ENCODE measurements around the gene PHRF1.

Gene PHRF1

GRCh38 chr11:555227-555779 is 21.0 kb upstream of the PHRF1 start:
- H3K4me3 ChIP-seq (ENCODE audit: low read depth, low read length): peak overlapping the region; percentile 11
- in situ Hi-C loops (cut with HindIII; ENCODE audit: low sequenced_read_pairs): no loop called here
- no peak for TF ChIP-seq CTCF (IDR thresholded peaks at IDR 0.05; ENCODE audit: low read depth, low read length, missing control alignments)
- DNase-seq (ENCODE audit: low read depth): no peak

GRCh38 chr11:555780-556661 is 20.2 kb upstream of the PHRF1 start:
- H3K4me3 ChIP-seq (ENCODE audit: low read depth, low read length): no peak overlapping the region
- DNase-seq (ENCODE audit: low read depth): no peak
- TF ChIP-seq CTCF (IDR thresholded peaks at IDR 0.05; ENCODE audit: low read depth, low read length, missing control alignments): no peak
- in situ Hi-C loops (cut with HindIII; ENCODE audit: low sequenced_read_pairs): no loop called here

- in situ Hi-C loops (cut with HindIII; ENCODE audit: low sequenced_read_pairs): no loop called here
- no peak overlapping the region for H3K4me3 ChIP-seq (ENCODE audit: low read depth, low read length)
- no peak for DNase-seq (ENCODE audit: low read depth)
- no peak for TF ChIP-seq CTCF (IDR thresholded peaks at IDR 0.05; ENCODE audit: low read depth, low read length, missing control alignments)
Measured at GRCh38 chr11:556662-557256, 19.5 kb upstream of the PHRF1 start.

- TF ChIP-seq CTCF (IDR thresholded peaks at IDR 0.05; ENCODE audit: low read depth, low read length, missing control alignments): no peak
- in situ Hi-C loops (cut with HindIII; ENCODE audit: low sequenced_read_pairs): no loop called here
- no peak for DNase-seq (ENCODE audit: low read depth)
- no peak overlapping the region for H3K4me3 ChIP-seq (ENCODE audit: low read depth, low read length)
Measured at GRCh38 chr11:557328-558132, 18.7 kb upstream of the PHRF1 start.

- in situ Hi-C loops (cut with HindIII; ENCODE audit: low sequenced_read_pairs): no loop called here
- no peak for DNase-seq (ENCODE audit: low read depth)
- H3K4me3 ChIP-seq (ENCODE audit: low read depth, low read length): no peak overlapping the region
- TF ChIP-seq CTCF (IDR thresholded peaks at IDR 0.05; ENCODE audit: low read depth, low read length, missing control alignments): no peak
Measured at GRCh38 chr11:558503-558902, 17.8 kb upstream of the PHRF1 start.

DNA sequence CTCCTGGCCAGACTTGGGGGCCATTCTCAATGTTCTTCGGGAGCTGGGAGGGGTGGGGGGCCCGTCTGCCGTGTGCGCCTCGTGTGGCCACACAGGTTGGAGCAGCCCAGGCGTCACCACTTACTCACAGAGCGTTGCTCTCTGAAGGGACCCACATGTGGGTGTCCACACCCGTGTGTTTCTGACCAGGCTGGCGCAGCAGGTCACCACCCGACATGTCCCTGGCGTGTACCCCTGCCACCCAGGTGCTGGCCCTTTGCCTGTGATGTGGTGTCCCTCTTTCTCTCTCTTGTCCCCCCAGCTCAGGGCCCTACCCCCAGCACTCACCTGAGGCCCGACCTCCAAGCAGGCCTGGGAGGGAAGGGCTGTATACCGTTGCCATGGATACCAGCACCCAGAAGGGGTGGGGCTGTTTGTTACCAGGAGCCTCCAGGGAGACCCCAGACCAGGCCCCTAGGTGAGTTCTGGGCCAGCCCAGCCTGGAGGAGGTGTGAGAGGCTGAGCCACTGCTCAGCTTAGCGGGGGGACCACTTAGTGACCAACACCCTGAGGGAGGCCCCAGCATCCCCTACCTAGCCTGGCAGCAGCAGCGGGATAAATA is 17.1 kb upstream of the PHRF1 start:
- DNase-seq (ENCODE audit: low read depth): no peak
- TF ChIP-seq CTCF (IDR thresholded peaks at IDR 0.05; ENCODE audit: low read depth, low read length, missing control alignments): no peak
- no peak overlapping the region for H3K4me3 ChIP-seq (ENCODE audit: low read depth, low read length)
- in situ Hi-C loops (cut with HindIII; ENCODE audit: low sequenced_read_pairs): no loop called here
